H9 (cell line): ENCODE measurements around the gene LRP1B. TPM values are rescaled to one million over a fixed set of nuclear protein-coding genes. Genes with fewer than 3 reads are reported as not detected.

ENCODE experiments used
- DNase-seq: peaks from one replicate; pipeline ENCODE4 v3.0.0-alpha.2; 2017
- H2AFZ ChIP-seq: one replicate; pipeline ENCODE4 v1.6.1; 2013; ENCODE audit warnings: mild to moderate bottlenecking, low read length, control low read depth, moderate library complexity
- H2AK5ac ChIP-seq: 2 replicates; pipeline ENCODE4 v1.6.1; 2013; ENCODE audit warnings: low read length, control low read depth, mixed read lengths; ENCODE audit not compliant: insufficient read length
- H2BK120ac ChIP-seq: one replicate; pipeline ENCODE4 v1.6.1; 2013; ENCODE audit warnings: low read depth, mild to moderate bottlenecking, low read length, control low read depth, inconsistent platforms; ENCODE audit not compliant: poor library complexity, severe bottlenecking
- H2BK12ac ChIP-seq: 2 replicates; pipeline ENCODE4 v1.6.1; 2013; ENCODE audit warnings: low read length, control low read depth, mixed read lengths, low read depth; ENCODE audit not compliant: insufficient read length
- H2BK15ac ChIP-seq: 2 replicates; pipeline ENCODE4 v1.6.1; 2013; ENCODE audit warnings: low read depth, low read length, control low read depth
- H2BK20ac ChIP-seq: one replicate; pipeline ENCODE4 v1.6.1; 2013; ENCODE audit warnings: low read depth, mild to moderate bottlenecking, low read length, control low read depth, inconsistent platforms; ENCODE audit not compliant: poor library complexity, severe bottlenecking
- H2BK5ac ChIP-seq: 2 replicates; pipeline ENCODE4 v1.6.1; 2013; ENCODE audit warnings: low read length, control low read depth, mixed read lengths; ENCODE audit not compliant: insufficient read length
- H3K14ac ChIP-seq: 2 replicates; pipeline ENCODE4 v1.6.1; 2013; ENCODE audit warnings: low read length, control low read depth; ENCODE audit not compliant: insufficient read depth
- H3K18ac ChIP-seq: 2 replicates; pipeline ENCODE4 v1.6.1; 2013; ENCODE audit warnings: low read depth, mild to moderate bottlenecking, mixed read lengths, low read length, control low read depth; ENCODE audit not compliant: insufficient read length
- H3K23ac ChIP-seq: 2 replicates; pipeline ENCODE4 v1.6.1; 2013; ENCODE audit warnings: low read length, control low read depth, mixed read lengths, low read depth; ENCODE audit not compliant: insufficient read length
- H3K23me2 ChIP-seq: 2 replicates; pipeline ENCODE4 v1.6.1; 2013; ENCODE audit warnings: low read depth, mild to moderate bottlenecking, mixed read lengths, low read length, control low read depth; ENCODE audit not compliant: insufficient read length, poor library complexity, severe bottlenecking
- H3K27ac ChIP-seq: 2 replicates; pipeline ENCODE4 v1.5.1; 2013; ENCODE audit warnings: low read length, control low read depth, mixed read lengths, low read depth; ENCODE audit not compliant: insufficient read length
- H3K27me3 ChIP-seq: 2 replicates; pipeline ENCODE4 v1.6.1; 2013; ENCODE audit warnings: low read length, control low read depth, inconsistent platforms; ENCODE audit not compliant: insufficient read depth
- H3K4ac ChIP-seq: 2 replicates; pipeline ENCODE4 v1.6.1; 2013; ENCODE audit warnings: low read depth, mild to moderate bottlenecking, control low read depth, inconsistent platforms, low read length, moderate library complexity
- H3K4me1 ChIP-seq: 2 replicates; pipeline ENCODE4 v1.6.1; 2013; ENCODE audit warnings: low read length, control low read depth, inconsistent platforms; ENCODE audit not compliant: insufficient read depth
- H3K4me2 ChIP-seq: 2 replicates; pipeline ENCODE4 v1.6.1; 2013; ENCODE audit warnings: low read length, control low read depth, mixed read lengths; ENCODE audit not compliant: insufficient read length, insufficient read depth
- H3K56ac ChIP-seq: 2 replicates; pipeline ENCODE4 v1.6.1; 2013; ENCODE audit warnings: low read depth, mild to moderate bottlenecking, mixed read lengths, low read length, control low read depth; ENCODE audit not compliant: insufficient read length
- H3K79me1 ChIP-seq: 2 replicates; pipeline ENCODE4 v1.6.1; 2013; ENCODE audit warnings: low read depth, mild to moderate bottlenecking, moderate library complexity, low read length, control low read depth, inconsistent platforms; ENCODE audit not compliant: insufficient read depth, poor library complexity, severe bottlenecking
- H3K79me2 ChIP-seq: 2 replicates; pipeline ENCODE4 v1.6.1; 2013; ENCODE audit warnings: low read length, control low read depth, inconsistent platforms; ENCODE audit not compliant: insufficient read depth
- H3K9ac ChIP-seq: 2 replicates; pipeline ENCODE4 v1.6.1; 2013; ENCODE audit warnings: low read length, control low read depth, mixed read lengths; ENCODE audit not compliant: insufficient read length; ENCODE audit errors: extremely low read depth
- H3K9me3 ChIP-seq: one replicate; pipeline ENCODE4 v1.6.1; 2013; ENCODE audit warnings: low read depth, low read length, inconsistent platforms; ENCODE audit not compliant: control insufficient read depth
- H3T11ph ChIP-seq: one replicate; pipeline ENCODE4 v1.6.1; 2013; ENCODE audit warnings: mild to moderate bottlenecking, low read length, control low read depth, inconsistent platforms
- H4K20me1 ChIP-seq: one replicate; pipeline ENCODE4 v1.6.1; 2013; ENCODE audit not compliant: control insufficient read depth, insufficient read length, insufficient read depth
- H4K5ac ChIP-seq: 2 replicates; pipeline ENCODE4 v1.6.1; 2013; ENCODE audit warnings: low read depth, mild to moderate bottlenecking, mixed read lengths, low read length, control low read depth; ENCODE audit not compliant: insufficient read length
- H4K8ac ChIP-seq: replicated peaks from 2 replicates; pipeline ENCODE4 v1.6.1; 2013; ENCODE audit warnings: low read length, control low read depth, mixed read lengths, low read depth; ENCODE audit not compliant: insufficient read length
- H4K91ac ChIP-seq: 2 replicates; pipeline ENCODE4 v1.6.1; 2013; ENCODE audit warnings: low read depth, mild to moderate bottlenecking, moderate library complexity, mixed read lengths, low read length, control low read depth; ENCODE audit not compliant: insufficient read length
- H3K27ac Mint-ChIP-seq, 3 experiments: 2 replicates in 2 of 3; 3 replicates in 1 of 3; pipeline ENCODE4 v1.8.0; 2020 to 2021; ENCODE audit warnings: mixed read lengths in 3 of 3, mild to moderate bottlenecking in 1 of 3, moderate library complexity in 1 of 3
- H3K27me3 Mint-ChIP-seq: 2 replicates; pipeline ENCODE4 v1.8.0; 2021; ENCODE audit warnings: low read depth, mild to moderate bottlenecking, moderate library complexity, mixed read lengths
- H3K36me3 Mint-ChIP-seq, 3 experiments: 2 replicates in 2 of 3; 3 replicates in 1 of 3; pipeline ENCODE4 v1.8.0; 2020 to 2021; ENCODE audit warnings: low read depth in 3 of 3, mixed read lengths in 3 of 3; ENCODE audit not compliant: insufficient read depth in 1 of 3
- H3K4me1 Mint-ChIP-seq, 2 experiments: 2 replicates each; pipeline ENCODE4 v1.8.0; 2020; ENCODE audit warnings: mixed read lengths in 2 of 2
- H3K4me3 Mint-ChIP-seq, 2 experiments: 2 replicates in 1 of 2; 3 replicates in 1 of 2; pipeline ENCODE4 v1.8.0; 2020 to 2021; ENCODE audit warnings: mild to moderate bottlenecking in 2 of 2, mixed read lengths in 2 of 2, moderate library complexity in 1 of 2
- H3K9me3 Mint-ChIP-seq, 2 experiments: 2 replicates in 1 of 2; 3 replicates in 1 of 2; pipeline ENCODE4 v1.8.0; 2020; ENCODE audit warnings: mild to moderate bottlenecking in 2 of 2, mixed read lengths in 2 of 2, moderate library complexity in 1 of 2
- CTCF ChIP-seq: fragments of 200-600 bp; sonication (generic); conservative IDR thresholded peaks from 3 replicates; pipeline ENCODE4 v1.8.0; 2021; ENCODE audit warnings: antibody characterized with exemption, mild to moderate bottlenecking
- WGBS: extraction: QIAGEN DNeasy Blood & Tissue Kit; methylation state at CpG from one replicate; pipeline ENCODE4 v1.1.7; 2013; ENCODE audit warnings: missing lambda C conversion rate, low lambda C conversion rate, mixed read lengths; ENCODE audit not compliant: insufficient read length; ENCODE audit errors: extremely low coverage; 5-methylcytosine and 5-hydroxymethylcytosine counted together
- total RNA-seq: library from RNA; stranded (reverse); gene quantifications from 2 replicates; pipeline ENCODE4 v1.2.1, GENCODE V29; 2021

LRP1B gene
- total RNA-seq, 1 experiment from 2014 or later = not detected

GRCh38 chr2:141707486-141707885 is 423.3 kb downstream of the LRP1B start:
- no peak overlapping the region for H2BK15ac ChIP-seq
- TF ChIP-seq CTCF = no peak
- H3K27ac ChIP-seq = no peak overlapping the region
- H3K36me3 Mint-ChIP-seq = no peaks in the 10 kb centered on the region
- H3K4me2 ChIP-seq = no peak overlapping the region
- 0 out of 2 replicates have a peak, but pooled peaks cover 3% of the 10 kb centered on the region for H3K4me1 ChIP-seq
- no peak overlapping the region for H2BK5ac ChIP-seq
- H3K79me2 ChIP-seq = no peaks in the 10 kb centered on the region
- no peak for DNase-seq
- no peak overlapping the region for H3K23ac ChIP-seq
- no peaks in the 10 kb centered on the region for H4K20me1 ChIP-seq
- no peak overlapping the region for H4K91ac ChIP-seq
- no peak overlapping the region for H2AFZ ChIP-seq
- H3K27me3 ChIP-seq = no peaks in the 10 kb centered on the region
- no peak overlapping the region for H3K4ac ChIP-seq
- H3K56ac ChIP-seq = no peak overlapping the region
- H3K14ac ChIP-seq = no peak overlapping the region
- H3K18ac ChIP-seq = no peak overlapping the region
- no peak overlapping the region for H3T11ph ChIP-seq
- H2BK120ac ChIP-seq = no peak overlapping the region
- no peaks in the 10 kb centered on the region for H3K9me3 Mint-ChIP-seq
- no CpG with 5 or more reads among the region's 3 CpGs for WGBS
- H3K9ac ChIP-seq = no peak overlapping the region
- H2BK12ac ChIP-seq = no peak overlapping the region
- no peaks in the 10 kb centered on the region for H3K27me3 Mint-ChIP-seq
- H3K27ac Mint-ChIP-seq = no peak overlapping the region
- H3K79me1 ChIP-seq = no peaks in the 10 kb centered on the region
- no peak overlapping the region for H4K8ac ChIP-seq
- H3K23me2 ChIP-seq = no peaks in the 10 kb centered on the region
- H2AK5ac ChIP-seq = no peak overlapping the region
- no peaks in the 10 kb centered on the region for H3K9me3 ChIP-seq
- peaks cover 3 to 6% of the 10 kb centered on the region in 2 experiments for H3K4me1 Mint-ChIP-seq
- H4K5ac ChIP-seq = no peak overlapping the region
- H3K4me3 Mint-ChIP-seq = no peak overlapping the region
- H2BK20ac ChIP-seq = no peak overlapping the region
